Trophoblast cell (in vitro differentiated cells and primary cell): ENCODE results near the gene COQ6.
A peak's percentile ranks its signal among the peaks of the same experiment; 100 is the strongest.
"Not testable (repeated sequence)": the region's sequence is repeated elsewhere in the genome, so short reads cannot be mapped to it uniquely, and the experiment has no call there.

ENCODE experiments used
- DNase-seq, 2 donors: peaks; one replicate each; pipeline ENCODE4 v3.0.0-alpha.2; 2016
- H2AFZ ChIP-seq: 2 replicates; pipeline ENCODE4 v1.6.1; 2013; ENCODE audit warnings: low read length, moderate library complexity, mild to moderate bottlenecking; ENCODE audit not compliant: insufficient read depth, poor library complexity
- H2AK5ac ChIP-seq: 2 replicates; pipeline ENCODE4 v1.6.1; 2013; ENCODE audit warnings: mild to moderate bottlenecking, low read length
- H2BK120ac ChIP-seq: 2 replicates; pipeline ENCODE4 v1.6.1; 2013; ENCODE audit warnings: low read length, mild to moderate bottlenecking, moderate library complexity; ENCODE audit not compliant: insufficient read depth, poor library complexity
- H2BK12ac ChIP-seq: 2 replicates; pipeline ENCODE4 v1.6.1; 2013; ENCODE audit warnings: mild to moderate bottlenecking, low read length, moderate library complexity
- H2BK5ac ChIP-seq: 2 replicates; pipeline ENCODE4 v1.6.1; 2013; ENCODE audit warnings: low read length, low read depth, moderate library complexity, mild to moderate bottlenecking; ENCODE audit not compliant: poor library complexity
- H3K14ac ChIP-seq: 2 replicates; pipeline ENCODE4 v1.6.1; 2013; ENCODE audit warnings: mild to moderate bottlenecking, low read length
- H3K18ac ChIP-seq: 2 replicates; pipeline ENCODE4 v1.6.1; 2013; ENCODE audit warnings: mild to moderate bottlenecking, low read length
- H3K23ac ChIP-seq: 2 replicates; pipeline ENCODE4 v1.6.1; 2013; ENCODE audit warnings: low read length
- H3K27ac ChIP-seq: 2 replicates; pipeline ENCODE4 v1.5.1; 2013; ENCODE audit warnings: low read depth, mild to moderate bottlenecking, inconsistent platforms, low read length, moderate library complexity
- H3K27me3 ChIP-seq: 2 replicates; pipeline ENCODE4 v1.6.1; 2013; ENCODE audit warnings: inconsistent platforms, mild to moderate bottlenecking, low read length, moderate library complexity; ENCODE audit not compliant: insufficient read depth
- H3K36me3 ChIP-seq, 2 experiments: 1 replicate in 1 of 2; 2 replicates in 1 of 2; pipeline ENCODE4 v1.6.1; 2013; ENCODE audit warnings: low read length in 2 of 2, mild to moderate bottlenecking in 2 of 2, moderate library complexity in 1 of 2; ENCODE audit not compliant: insufficient read depth in 2 of 2, control insufficient read depth in 1 of 2
- H3K4ac ChIP-seq: 2 replicates; pipeline ENCODE4 v1.6.1; 2013; ENCODE audit warnings: low read depth, mild to moderate bottlenecking, low read length, moderate library complexity
- H3K4me1 ChIP-seq, 2 experiments: 1 replicate in 1 of 2; 2 replicates in 1 of 2; pipeline ENCODE4 v1.6.1; 2013; ENCODE audit warnings: low read length in 2 of 2, mild to moderate bottlenecking in 2 of 2, moderate library complexity in 1 of 2; ENCODE audit not compliant: insufficient read depth in 2 of 2, control insufficient read depth in 1 of 2
- H3K4me2 ChIP-seq: 2 replicates; pipeline ENCODE4 v1.6.1; 2013; ENCODE audit warnings: inconsistent platforms, mild to moderate bottlenecking, low read length, moderate library complexity
- H3K4me3 ChIP-seq: 2 replicates; pipeline ENCODE4 v1.5.1; 2013; ENCODE audit warnings: mild to moderate bottlenecking, low read depth, low read length, inconsistent platforms
- H3K79me1 ChIP-seq: one replicate; pipeline ENCODE4 v1.6.1; 2013; ENCODE audit warnings: low read length
- H3K79me2 ChIP-seq: 2 replicates; pipeline ENCODE4 v1.6.1; 2013; ENCODE audit warnings: low read length, mild to moderate bottlenecking; ENCODE audit not compliant: control insufficient read depth, insufficient read depth, poor library complexity
- H3K9ac ChIP-seq: 2 replicates; pipeline ENCODE4 v1.6.1; 2013; ENCODE audit warnings: mild to moderate bottlenecking, low read length
- H3K9me3 ChIP-seq: 2 replicates; pipeline ENCODE4 v1.6.1; 2013; ENCODE audit warnings: low read depth, mild to moderate bottlenecking, control low read depth, inconsistent platforms, low read length; ENCODE audit not compliant: insufficient read depth
- H4K12ac ChIP-seq: 2 replicates; pipeline ENCODE4 v1.6.1; 2013; ENCODE audit warnings: low read depth, mild to moderate bottlenecking, low read length, moderate library complexity
- H4K8ac ChIP-seq: 2 replicates; pipeline ENCODE4 v1.6.1; 2013; ENCODE audit warnings: low read depth, mild to moderate bottlenecking, low read length, moderate library complexity
- H4K91ac ChIP-seq: one replicate; pipeline ENCODE4 v1.6.1; 2013; ENCODE audit warnings: low read depth, mild to moderate bottlenecking, low read length, moderate library complexity
- WGBS: extraction: QIAGEN DNeasy Blood & Tissue Kit; methylation state at CpG from one replicate; pipeline ENCODE4 v1.1.7; 2013; ENCODE audit warnings: missing lambda C conversion rate; ENCODE audit not compliant: insufficient read length, insufficient coverage; ENCODE audit errors: extremely low coverage; 5-methylcytosine and 5-hydroxymethylcytosine counted together

Gene COQ6

DNA sequence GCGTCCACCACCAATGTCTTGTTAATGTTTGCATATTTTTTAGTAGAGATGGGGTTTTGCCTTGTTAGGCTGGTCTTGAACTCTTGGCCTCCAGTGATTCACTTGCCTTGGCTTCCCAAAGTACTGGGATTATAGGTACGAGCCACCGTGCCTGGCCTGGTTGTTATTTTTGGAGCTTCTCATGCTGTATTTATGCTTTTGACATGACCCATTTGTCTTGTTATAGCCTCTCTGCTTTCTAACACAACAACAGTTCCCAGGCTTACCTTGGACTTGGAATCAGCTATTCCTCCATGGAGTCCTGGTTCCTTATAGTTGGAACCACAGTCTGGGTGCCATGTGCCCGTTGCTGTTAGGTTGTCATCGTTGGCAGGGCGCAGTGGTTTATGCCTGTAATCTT lies 33.8 kb upstream of the COQ6 start:
- Histone ChIP-seq H2BK120ac (no peak overlapping the region), H4K12ac (no peak overlapping the region), H3K79me2 (no peaks in the 10 kb centered on the region), H3K9me3 (no peaks in the 10 kb centered on the region), H3K4me1 (no peaks in the 10 kb centered on the region), H4K91ac (no peak overlapping the region), H2AFZ (no peak overlapping the region), H3K27ac (no peak overlapping the region), H3K4ac (no peak overlapping the region), H2BK12ac (no peak overlapping the region), H3K18ac (no peak overlapping the region), H3K79me1 (no peaks in the 10 kb centered on the region), H3K4me2 (no peak overlapping the region), H2BK5ac (no peak overlapping the region), H3K23ac (no peak overlapping the region), H3K27me3 (no peaks in the 10 kb centered on the region), H3K9ac (no peak overlapping the region), H4K8ac (no peak overlapping the region), H3K14ac (no peak overlapping the region), H3K36me3 (peaks cover 25 to 39% of the 10 kb centered on the region in 2 experiments), H2AK5ac (no peak overlapping the region), H3K4me3 (no peak overlapping the region)
- no peak for DNase-seq
- no CpG with 5 or more reads among the region's 6 CpGs for whole genome bisulfite sequencing

GRCh38 chr14:73919457-73919856 lies 30.6 kb upstream of the COQ6 start:
- H3K27me3 ChIP-seq, H4K12ac ChIP-seq, H3K79me2 ChIP-seq, H2AFZ ChIP-seq, H3K14ac ChIP-seq, H4K8ac ChIP-seq, H2BK12ac ChIP-seq, H2BK5ac ChIP-seq, H3K4me1 ChIP-seq, H3K4me2 ChIP-seq, H3K18ac ChIP-seq, H3K27ac ChIP-seq, H3K9me3 ChIP-seq, H3K79me1 ChIP-seq, H2AK5ac ChIP-seq, H3K4me3 ChIP-seq, H4K91ac ChIP-seq, H3K23ac ChIP-seq, H3K4ac ChIP-seq, DNase-seq, H2BK120ac ChIP-seq, H3K9ac ChIP-seq: not testable (repeated sequence)
- peaks cover 26 to 44% of the 10 kb centered on the region in 2 experiments for H3K36me3 ChIP-seq
- WGBS: no CpG with 5 or more reads among the region's 2 CpGs

- Histone ChIP-seq H3K27me3 (no peaks in the 10 kb centered on the region), H3K14ac (no peak overlapping the region), H3K79me1 (no peaks in the 10 kb centered on the region), H3K79me2 (no peaks in the 10 kb centered on the region), H3K4ac (no peak overlapping the region), H3K23ac (no peak overlapping the region), H3K36me3 (peaks cover 25 to 48% of the 10 kb centered on the region in 2 experiments), H4K91ac (no peak overlapping the region), H2BK5ac (no peak overlapping the region), H3K27ac (no peak overlapping the region), H4K12ac (no peak overlapping the region), H3K4me1 (no peaks in the 10 kb centered on the region), H2BK12ac (no peak overlapping the region), H3K9ac (no peak overlapping the region), H3K9me3 (no peaks in the 10 kb centered on the region), H3K4me3 (no peak overlapping the region), H2AFZ (no peak overlapping the region), H4K8ac (no peak overlapping the region), H3K18ac (no peak overlapping the region), H2BK120ac (no peak overlapping the region), H3K4me2 (no peak overlapping the region), H2AK5ac (no peak overlapping the region)
- WGBS: no CpG with 5 or more reads among the region's 5 CpGs
- DNase-seq: no peak
These were observed 25.8 kb upstream of the COQ6 start for GRCh38 chr14:73924337-73924736.

DNA sequence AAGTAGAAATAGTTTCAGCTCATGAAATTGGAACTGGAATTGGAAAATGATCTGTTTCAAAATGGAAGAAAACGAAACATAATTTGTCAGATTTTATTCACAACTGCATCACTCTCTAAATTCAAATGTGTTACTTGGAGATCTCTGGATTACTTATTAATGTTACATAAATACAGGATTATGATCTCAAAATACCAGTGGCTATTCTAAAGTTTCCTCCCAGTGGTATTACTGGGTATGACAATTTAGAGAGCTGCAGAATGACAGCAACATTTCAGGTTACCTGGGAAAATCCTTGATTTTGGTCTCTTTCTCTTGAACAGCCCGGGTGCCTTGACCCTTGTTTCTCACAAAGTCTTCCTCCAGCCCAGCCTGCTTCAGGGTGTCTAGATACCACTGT lies 14.4 kb upstream of the COQ6 start:
- H3K14ac ChIP-seq: no peak overlapping the region
- no peak overlapping the region for H3K4ac ChIP-seq
- no peak overlapping the region for H3K4me3 ChIP-seq
- H4K8ac ChIP-seq: no peak overlapping the region
- no peaks in the 10 kb centered on the region for H3K27me3 ChIP-seq
- no peak overlapping the region for H3K18ac ChIP-seq
- no peak overlapping the region for H2AFZ ChIP-seq
- H3K4me1 ChIP-seq: no peaks in the 10 kb centered on the region
- WGBS: no CpG with 5 or more reads among the region's 2 CpGs
- H4K91ac ChIP-seq: no peak overlapping the region
- no peak overlapping the region for H4K12ac ChIP-seq
- no peak overlapping the region for H3K9ac ChIP-seq
- H2BK12ac ChIP-seq: no peak overlapping the region
- no peak overlapping the region for H2BK5ac ChIP-seq
- no peaks in the 10 kb centered on the region for H3K79me2 ChIP-seq
- no peak overlapping the region for H3K27ac ChIP-seq
- H3K36me3 ChIP-seq: peaks cover 6 to 22% of the 10 kb centered on the region in 2 experiments
- no peaks in the 10 kb centered on the region for H3K79me1 ChIP-seq
- no peak overlapping the region for H3K4me2 ChIP-seq
- peak in 1 of 2 donors; percentile 58 for DNase-seq
- no peak overlapping the region for H2BK120ac ChIP-seq
- H2AK5ac ChIP-seq: no peak overlapping the region
- no peak overlapping the region for H3K23ac ChIP-seq
- no peaks in the 10 kb centered on the region for H3K9me3 ChIP-seq
